DOHH2 (cell line): ENCODE results near the gene ADK.

Experiments used
- H3F3A ChIP-seq: fragments of 200-600 bp; sonication (generic), shearing (Covaris generic); 2 replicates; pipeline ENCODE4 v1.6.0; 2016; ENCODE audit warnings: antibody characterized with exemption, mild to moderate bottlenecking; ENCODE audit not compliant: control insufficient read depth, insufficient read depth
- H3K27ac ChIP-seq: fragments of 200-600 bp; sonication (generic); 2 replicates; pipeline ENCODE4 v1.5.1; 2014; ENCODE audit warnings: low read depth, mild to moderate bottlenecking, low read length, moderate library complexity
- H3K27me3 ChIP-seq: fragments of 200-600 bp; sonication (generic); 2 replicates; pipeline ENCODE4 v1.6.1; 2014; ENCODE audit warnings: mild to moderate bottlenecking, low read length, mixed read lengths; ENCODE audit not compliant: control insufficient read depth
- H3K36me3 ChIP-seq: fragments of 200-600 bp; sonication (generic); 2 replicates; pipeline ENCODE4 v1.6.1; 2014; ENCODE audit warnings: mild to moderate bottlenecking, low read length, moderate library complexity, mixed read lengths; ENCODE audit not compliant: control insufficient read depth
- H3K4me1 ChIP-seq: fragments of 200-600 bp; sonication (generic); 2 replicates; pipeline ENCODE4 v1.6.1; 2014; ENCODE audit warnings: mild to moderate bottlenecking, low read length, mixed read lengths; ENCODE audit not compliant: control insufficient read depth
- H3K4me2 ChIP-seq: fragments of 200-600 bp; sonication (generic); 2 replicates; pipeline ENCODE4 v1.6.0; 2014; ENCODE audit warnings: mild to moderate bottlenecking, low read length, moderate library complexity
- H3K4me3 ChIP-seq: fragments of 200-600 bp; sonication (generic); 2 replicates; pipeline ENCODE4 v1.5.1; 2014; ENCODE audit warnings: mild to moderate bottlenecking, low read length, mixed read lengths
- H3K79me2 ChIP-seq: fragments of 200-600 bp; sonication (generic); 2 replicates; pipeline ENCODE4 v1.6.1; 2014; ENCODE audit warnings: mild to moderate bottlenecking, low read length, mixed read lengths; ENCODE audit not compliant: control insufficient read depth
- H3K9me2 ChIP-seq: fragments of 200-600 bp; sonication (generic); replicated peaks from 2 replicates; pipeline ENCODE4 v1.6.1; 2014; ENCODE audit warnings: mild to moderate bottlenecking, low read length, mixed read lengths; ENCODE audit not compliant: control insufficient read depth
- H3K9me3 ChIP-seq: fragments of 200-600 bp; sonication (generic); 2 replicates; pipeline ENCODE4 v1.6.1; 2014; ENCODE audit warnings: antibody characterized with exemption, low read length, mixed read lengths; ENCODE audit not compliant: control insufficient read depth, insufficient read depth
- H4K20me1 ChIP-seq: fragments of 200-600 bp; sonication (generic); 2 replicates; pipeline ENCODE4 v1.6.0; 2014; ENCODE audit warnings: low read depth, mild to moderate bottlenecking, antibody characterized with exemption, low read length, moderate library complexity; ENCODE audit not compliant: control insufficient read depth, insufficient read depth
- EZH2phosphoT487 ChIP-seq: fragments of 200-600 bp; sonication (generic); IDR thresholded peaks from 2 replicates; pipeline ENCODE4 v1.6.1; 2017; ENCODE audit warnings: borderline replicate concordance, mild to moderate bottlenecking, antibody characterized with exemption, low read length, moderate library complexity, mixed read lengths
- TF ChIP-seq, protein P1 (sequence below): fragments of 200-600 bp; sonication (generic); IDR thresholded peaks from one replicate; pipeline ENCODE4 v1.5.1; 2014; ENCODE audit warnings: antibody characterized with exemption, mild to moderate bottlenecking, low read depth, low read length; ENCODE audit not compliant: poor library complexity, severe bottlenecking

Gene ADK

DNA sequence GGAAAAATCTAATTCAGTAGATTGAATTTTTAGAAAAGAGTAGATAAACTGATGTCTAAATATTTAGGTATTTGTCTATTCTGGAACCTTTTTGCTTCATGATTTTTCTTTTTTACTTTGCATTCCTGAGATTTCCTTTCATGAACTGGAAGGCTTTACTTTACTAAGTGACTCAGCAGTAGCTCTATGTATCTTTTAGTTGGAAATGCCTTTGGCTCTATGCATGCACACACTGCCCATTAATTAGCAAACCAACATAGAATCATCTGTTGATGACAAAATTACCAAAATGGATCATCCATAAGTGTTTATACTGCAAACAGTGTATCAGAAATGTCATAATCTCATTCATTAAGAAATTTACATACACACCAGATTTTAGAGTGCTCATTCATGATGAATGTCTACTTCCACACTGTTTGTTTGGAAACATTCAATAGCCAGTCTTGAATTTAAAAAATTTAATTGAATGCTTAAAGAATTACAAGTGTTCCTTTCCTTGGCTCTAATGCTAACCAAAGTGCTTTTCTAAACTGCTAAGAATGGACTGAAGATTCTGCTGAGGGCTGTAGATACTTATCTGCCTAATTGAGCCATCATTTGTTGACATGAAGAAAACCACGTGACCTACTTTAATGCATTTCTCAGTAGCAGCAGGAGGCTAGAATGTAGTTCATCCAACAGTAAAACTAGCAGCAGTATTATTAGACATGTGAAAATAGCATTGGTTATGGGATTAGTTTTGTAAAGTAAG is 282.0 kb downstream of the ADK start:
- H3K79me2 ChIP-seq: no peaks in the 10 kb centered on the region
- no peaks in the 10 kb centered on the region for H3F3A ChIP-seq
- no peaks in the 10 kb centered on the region for H3K9me3 ChIP-seq
- H3K4me3 ChIP-seq: no peak overlapping the region
- no peaks in the 10 kb centered on the region for H4K20me1 ChIP-seq
- H3K4me2 ChIP-seq: no peak overlapping the region
- no peaks in the 10 kb centered on the region for H3K36me3 ChIP-seq
- H3K27ac ChIP-seq: no peak overlapping the region
- H3K9me2 ChIP-seq: no peaks in the 10 kb centered on the region
- H3K27me3 ChIP-seq: no peaks in the 10 kb centered on the region
- TF ChIP-seq, protein P1, sequence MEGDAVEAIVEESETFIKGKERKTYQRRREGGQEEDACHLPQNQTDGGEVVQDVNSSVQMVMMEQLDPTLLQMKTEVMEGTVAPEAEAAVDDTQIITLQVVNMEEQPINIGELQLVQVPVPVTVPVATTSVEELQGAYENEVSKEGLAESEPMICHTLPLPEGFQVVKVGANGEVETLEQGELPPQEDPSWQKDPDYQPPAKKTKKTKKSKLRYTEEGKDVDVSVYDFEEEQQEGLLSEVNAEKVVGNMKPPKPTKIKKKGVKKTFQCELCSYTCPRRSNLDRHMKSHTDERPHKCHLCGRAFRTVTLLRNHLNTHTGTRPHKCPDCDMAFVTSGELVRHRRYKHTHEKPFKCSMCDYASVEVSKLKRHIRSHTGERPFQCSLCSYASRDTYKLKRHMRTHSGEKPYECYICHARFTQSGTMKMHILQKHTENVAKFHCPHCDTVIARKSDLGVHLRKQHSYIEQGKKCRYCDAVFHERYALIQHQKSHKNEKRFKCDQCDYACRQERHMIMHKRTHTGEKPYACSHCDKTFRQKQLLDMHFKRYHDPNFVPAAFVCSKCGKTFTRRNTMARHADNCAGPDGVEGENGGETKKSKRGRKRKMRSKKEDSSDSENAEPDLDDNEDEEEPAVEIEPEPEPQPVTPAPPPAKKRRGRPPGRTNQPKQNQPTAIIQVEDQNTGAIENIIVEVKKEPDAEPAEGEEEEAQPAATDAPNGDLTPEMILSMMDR: no peak
- no peak for TF ChIP-seq EZH2phosphoT487
- H3K4me1 ChIP-seq: no peaks in the 10 kb centered on the region

DNA sequence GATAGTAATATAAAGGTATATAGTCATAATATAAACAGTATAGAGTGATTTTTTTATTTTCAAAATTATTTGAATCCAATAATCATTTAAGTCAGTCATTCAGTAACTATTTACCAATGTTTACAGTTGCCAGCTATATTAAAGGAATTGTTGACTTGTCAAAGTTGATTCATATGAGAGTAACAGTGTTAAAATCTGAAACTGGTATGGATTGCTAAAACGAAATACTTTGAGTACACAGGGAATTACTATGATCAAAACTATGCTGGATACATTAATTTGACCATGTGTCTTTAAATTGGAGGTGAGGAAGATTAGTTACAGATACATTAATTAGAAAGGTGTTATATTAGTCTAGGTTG is 282.6 kb downstream of the ADK start:
- Histone ChIP-seq H3K9me2 (no peaks in the 10 kb centered on the region), H3K9me3 (no peaks in the 10 kb centered on the region), H3K27me3 (no peaks in the 10 kb centered on the region), H4K20me1 (no peaks in the 10 kb centered on the region), H3F3A (no peaks in the 10 kb centered on the region), H3K4me1 (no peaks in the 10 kb centered on the region), H3K27ac (no peak overlapping the region), H3K36me3 (no peaks in the 10 kb centered on the region), H3K4me2 (no peak overlapping the region), H3K79me2 (no peaks in the 10 kb centered on the region), H3K4me3 (no peak overlapping the region)
- no peak for TF ChIP-seq EZH2phosphoT487
- TF ChIP-seq, protein P1: no peak

DNA sequence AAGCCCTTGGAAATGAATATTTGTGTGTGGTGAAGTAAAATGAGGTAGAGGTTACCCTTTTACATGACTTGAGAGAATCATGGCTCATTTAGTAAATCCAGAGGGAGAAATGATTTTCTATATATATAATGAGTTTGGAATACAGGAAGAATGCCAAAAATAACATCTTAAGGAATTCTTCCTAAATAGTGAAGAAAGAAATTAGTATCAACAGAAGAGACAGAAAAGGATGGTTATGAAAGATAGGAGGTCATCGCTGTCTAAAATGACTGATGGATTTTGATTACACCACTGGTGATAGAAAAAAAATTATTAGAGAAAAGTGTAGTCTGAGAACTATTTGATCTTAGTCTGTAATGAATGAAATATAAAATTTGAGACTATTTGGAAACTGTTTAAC is 283.0 kb downstream of the ADK start:
- Histone ChIP-seq H3K27me3 (no peaks in the 10 kb centered on the region), H3K27ac (no peak overlapping the region), H3K4me3 (no peak overlapping the region), H3K4me2 (no peak overlapping the region), H3F3A (no peaks in the 10 kb centered on the region), H3K36me3 (no peaks in the 10 kb centered on the region), H3K9me2 (no peaks in the 10 kb centered on the region), H3K4me1 (no peaks in the 10 kb centered on the region), H3K9me3 (no peaks in the 10 kb centered on the region), H3K79me2 (no peaks in the 10 kb centered on the region), H4K20me1 (no peaks in the 10 kb centered on the region)
- TF ChIP-seq, protein P1: no peak
- no peak for TF ChIP-seq EZH2phosphoT487
